SKM-1 treated with dmso at 0.1 percent for 144 hours (cell line): ENCODE results near the gene ITFG1.
"Not testable (repeated sequence)": the region's sequence is repeated elsewhere in the genome, so short reads cannot be mapped to it uniquely, and the experiment has no call there.

ENCODE experiments used
- DNase-seq: peaks from one replicate; lab custom pipeline; 2025; ENCODE audit not compliant: unreplicated experiment; lab: John Stamatoyannopoulos, UW

Gene ITFG1

GRCh38 chr16:47250983-47251382, 209.9 kb downstream of the ITFG1 start:
- no peak for DNase-seq

- DNase-seq = no peak
Observed at GRCh38 chr16:47247690-47248089, 213.2 kb downstream of the ITFG1 start.

- no peak for DNase-seq
Observed at GRCh38 chr16:47244206-47244605, 216.7 kb downstream of the ITFG1 start.

GRCh38 chr16:47241061-47241460, 219.8 kb downstream of the ITFG1 start:
- DNase-seq = no peak

- no peak for DNase-seq
Observed at GRCh38 chr16:47236716-47237115, 224.1 kb downstream of the ITFG1 start.

- DNase-seq = no peak
Observed at GRCh38 chr16:47230296-47230695, 230.6 kb downstream of the ITFG1 start.

- no peak for DNase-seq
Observed at GRCh38 chr16:47229053-47230050, 231.5 kb downstream of the ITFG1 start.

GRCh38 chr16:47228241-47228640, 232.6 kb downstream of the ITFG1 start:
- DNase-seq = no peak

GRCh38 chr16:47213761-47214440, 247.0 kb downstream of the ITFG1 start:
- DNase-seq = no peak

GRCh38 chr16:47211218-47211617, 249.6 kb downstream of the ITFG1 start:
- no peak for DNase-seq

- no peak for DNase-seq
Observed at GRCh38 chr16:47204736-47205504, 255.9 kb downstream of the ITFG1 start.

- DNase-seq = not testable (repeated sequence)
Observed at GRCh38 chr16:47203433-47203832, 257.4 kb downstream of the ITFG1 start.

GRCh38 chr16:47198180-47198575, 262.7 kb downstream of the ITFG1 start:
- DNase-seq = no peak

GRCh38 chr16:47197536-47198179, 263.2 kb downstream of the ITFG1 start:
- no peak for DNase-seq

- DNase-seq = no peak
Observed at GRCh38 chr16:47196457-47196856, 264.4 kb downstream of the ITFG1 start.

- DNase-seq = no peak
Observed at GRCh38 chr16:47182318-47182717, 278.5 kb downstream of the ITFG1 start.

- not testable (repeated sequence) for DNase-seq
Observed at GRCh38 chr16:47181066-47181465, 279.8 kb downstream of the ITFG1 start.

GRCh38 chr16:47180073-47180472, 280.8 kb downstream of the ITFG1 start:
- DNase-seq = no peak

- DNase-seq = no peak
Observed at GRCh38 chr16:47175152-47175551, 285.7 kb downstream of the ITFG1 start.

GRCh38 chr16:47162670-47163420, 298.0 kb downstream of the ITFG1 start:
- no peak for DNase-seq
